DOHH2 (cell line): Measurements from ENCODE around the gene DELE1.

Experiments
- H3F3A ChIP-seq: fragments of 200-600 bp; sonication (generic), shearing (Covaris generic); 2 replicates; pipeline ENCODE4 v1.6.0; 2016; ENCODE audit warnings: antibody characterized with exemption, mild to moderate bottlenecking; ENCODE audit not compliant: control insufficient read depth, insufficient read depth
- H3K27ac ChIP-seq: fragments of 200-600 bp; sonication (generic); 2 replicates; pipeline ENCODE4 v1.5.1; 2014; ENCODE audit warnings: low read depth, mild to moderate bottlenecking, low read length, moderate library complexity
- H3K27me3 ChIP-seq: fragments of 200-600 bp; sonication (generic); 2 replicates; pipeline ENCODE4 v1.6.1; 2014; ENCODE audit warnings: mild to moderate bottlenecking, low read length, mixed read lengths; ENCODE audit not compliant: control insufficient read depth
- H3K36me3 ChIP-seq: fragments of 200-600 bp; sonication (generic); 2 replicates; pipeline ENCODE4 v1.6.1; 2014; ENCODE audit warnings: mild to moderate bottlenecking, low read length, moderate library complexity, mixed read lengths; ENCODE audit not compliant: control insufficient read depth
- H3K4me1 ChIP-seq: fragments of 200-600 bp; sonication (generic); 2 replicates; pipeline ENCODE4 v1.6.1; 2014; ENCODE audit warnings: mild to moderate bottlenecking, low read length, mixed read lengths; ENCODE audit not compliant: control insufficient read depth
- H3K4me2 ChIP-seq: fragments of 200-600 bp; sonication (generic); 2 replicates; pipeline ENCODE4 v1.6.0; 2014; ENCODE audit warnings: mild to moderate bottlenecking, low read length, moderate library complexity
- H3K4me3 ChIP-seq: fragments of 200-600 bp; sonication (generic); 2 replicates; pipeline ENCODE4 v1.5.1; 2014; ENCODE audit warnings: mild to moderate bottlenecking, low read length, mixed read lengths
- H3K79me2 ChIP-seq: fragments of 200-600 bp; sonication (generic); 2 replicates; pipeline ENCODE4 v1.6.1; 2014; ENCODE audit warnings: mild to moderate bottlenecking, low read length, mixed read lengths; ENCODE audit not compliant: control insufficient read depth
- H3K9me2 ChIP-seq: fragments of 200-600 bp; sonication (generic); replicated peaks from 2 replicates; pipeline ENCODE4 v1.6.1; 2014; ENCODE audit warnings: mild to moderate bottlenecking, low read length, mixed read lengths; ENCODE audit not compliant: control insufficient read depth
- H3K9me3 ChIP-seq: fragments of 200-600 bp; sonication (generic); 2 replicates; pipeline ENCODE4 v1.6.1; 2014; ENCODE audit warnings: antibody characterized with exemption, low read length, mixed read lengths; ENCODE audit not compliant: control insufficient read depth, insufficient read depth
- H4K20me1 ChIP-seq: fragments of 200-600 bp; sonication (generic); 2 replicates; pipeline ENCODE4 v1.6.0; 2014; ENCODE audit warnings: low read depth, mild to moderate bottlenecking, antibody characterized with exemption, low read length, moderate library complexity; ENCODE audit not compliant: control insufficient read depth, insufficient read depth
- CTCF ChIP-seq: fragments of 200-600 bp; sonication (generic); IDR thresholded peaks from one replicate; pipeline ENCODE4 v1.5.1; 2014; ENCODE audit warnings: antibody characterized with exemption, mild to moderate bottlenecking, low read depth, low read length; ENCODE audit not compliant: poor library complexity, severe bottlenecking
- EZH2phosphoT487 ChIP-seq: fragments of 200-600 bp; sonication (generic); IDR thresholded peaks from 2 replicates; pipeline ENCODE4 v1.6.1; 2017; ENCODE audit warnings: borderline replicate concordance, mild to moderate bottlenecking, antibody characterized with exemption, low read length, moderate library complexity, mixed read lengths

DELE1 gene

GRCh38 chr5:141950207-141951005 is 26.7 kb downstream of the DELE1 start:
- H3K79me2 ChIP-seq: no peaks in the 10 kb centered on the region
- H4K20me1 ChIP-seq: 0 out of 2 replicates have a peak, but pooled peaks cover 2% of the 10 kb centered on the region
- H3K4me2 ChIP-seq: no peak overlapping the region
- H3K4me1 ChIP-seq: 0 out of 2 replicates have a peak, but pooled peaks cover 3% of the 10 kb centered on the region
- H3K36me3 ChIP-seq: no peaks in the 10 kb centered on the region
- H3F3A ChIP-seq: no peaks in the 10 kb centered on the region
- H3K27ac ChIP-seq: no peak overlapping the region
- TF ChIP-seq CTCF (no peak), EZH2phosphoT487 (no peak)
- H3K9me3 ChIP-seq: no peaks in the 10 kb centered on the region
- H3K27me3 ChIP-seq: peaks cover 10% of the 10 kb centered on the region; the same call in 1 of the 2 replicates
- H3K4me3 ChIP-seq: no peak overlapping the region
- no peaks in the 10 kb centered on the region for H3K9me2 ChIP-seq

- TF ChIP-seq CTCF: peak; percentile 82
- TF ChIP-seq EZH2phosphoT487: no peak
These were observed 27.7 kb downstream of the DELE1 start for GRCh38 chr5:141951332-141951781.

GRCh38 chr5:141952020-141952419 is 28.3 kb downstream of the DELE1 start:
- Histone ChIP-seq H3K9me3 (no peaks in the 10 kb centered on the region), H3K4me1 (0 out of 2 replicates have a peak, but pooled peaks cover 3% of the 10 kb centered on the region), H3K4me2 (no peak overlapping the region), H3K79me2 (no peaks in the 10 kb centered on the region), H3K27me3 (peaks cover 10% of the 10 kb centered on the region; the same call in 1 of the 2 replicates), H4K20me1 (0 out of 2 replicates have a peak, but pooled peaks cover 2% of the 10 kb centered on the region), H3K4me3 (no peak overlapping the region), H3K36me3 (no peaks in the 10 kb centered on the region), H3F3A (no peaks in the 10 kb centered on the region), H3K27ac (no peak overlapping the region), H3K9me2 (no peaks in the 10 kb centered on the region)
- TF ChIP-seq EZH2phosphoT487: no peak
- no peak for TF ChIP-seq CTCF

More at GRCh38 chr5:141951332-141951781, 27.7 kb downstream of the DELE1 start:
- Histone ChIP-seq H4K20me1 (0 out of 2 replicates have a peak, but pooled peaks cover 2% of the 10 kb centered on the region), H3K27me3 (peaks cover 10% of the 10 kb centered on the region; the same call in 1 of the 2 replicates), H3K4me3 (no peak overlapping the region), H3K9me2 (no peaks in the 10 kb centered on the region), H3K79me2 (no peaks in the 10 kb centered on the region), H3F3A (no peaks in the 10 kb centered on the region), H3K36me3 (no peaks in the 10 kb centered on the region), H3K4me1 (0 out of 2 replicates have a peak, but pooled peaks cover 3% of the 10 kb centered on the region), H3K4me2 (no peak overlapping the region), H3K9me3 (no peaks in the 10 kb centered on the region), H3K27ac (no peak overlapping the region)
